Muscle layer of duodenum (tissue), 2 donors: ENCODE measurements around the gene HRC.
"Not testable (repeated sequence)": the region's sequence is repeated elsewhere in the genome, so short reads cannot be mapped to it uniquely, and the experiment has no call there.

Experiments used
- H3K27ac ChIP-seq: one replicate; pipeline ENCODE4 v1.7.0; 2013; ENCODE audit warnings: mild to moderate bottlenecking, low read length
- H3K27me3 ChIP-seq: one replicate; pipeline ENCODE4 v1.7.0; 2013; ENCODE audit warnings: low read depth, mild to moderate bottlenecking, control low read depth, low read length
- H3K36me3 ChIP-seq, 2 donors: one replicate each; pipeline ENCODE4 v1.7.0; 2013; ENCODE audit warnings: low read length in 2 of 2, control low read depth in 1 of 2, mild to moderate bottlenecking in 1 of 2; ENCODE audit not compliant: insufficient read depth in 2 of 2, control insufficient read depth in 1 of 2
- H3K4me1 ChIP-seq, 2 donors: one replicate each; pipeline ENCODE4 v1.7.0; 2013; ENCODE audit warnings: low read length in 2 of 2, mild to moderate bottlenecking in 2 of 2, control low read depth in 1 of 2, moderate library complexity in 1 of 2; ENCODE audit not compliant: insufficient read depth in 2 of 2, control insufficient read depth in 1 of 2
- H3K4me3 ChIP-seq, 2 donors: one replicate each; pipeline ENCODE4 v1.7.0; 2013; ENCODE audit warnings: low read length in 2 of 2, low read depth in 1 of 2, mild to moderate bottlenecking in 1 of 2
- H3K9me3 ChIP-seq, 2 donors: one replicate each; pipeline ENCODE4 v1.7.0; 2013; ENCODE audit warnings: low read length in 2 of 2, control low read depth in 1 of 2, mild to moderate bottlenecking in 1 of 2; ENCODE audit not compliant: control insufficient read depth in 1 of 2
- donor health status: healthy.

HRC gene

DNA sequence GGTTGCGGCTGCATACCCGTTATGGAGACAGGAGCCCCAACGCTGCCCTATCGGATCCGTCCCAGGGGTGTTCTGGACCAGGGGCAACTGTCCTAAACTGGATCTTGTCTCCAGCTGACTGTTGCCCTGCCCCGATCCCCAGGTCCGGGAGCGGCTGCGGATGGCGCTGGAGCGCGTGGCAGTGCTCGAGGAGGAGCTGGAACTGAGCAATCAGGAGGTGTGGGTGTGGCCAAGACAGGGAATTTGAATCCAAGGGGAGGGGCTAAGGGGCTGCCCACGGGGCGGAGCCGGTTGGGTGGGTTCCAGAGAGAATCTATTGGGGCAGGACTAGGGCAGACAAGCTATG, 26.0 kb downstream of the HRC start:
- Histone ChIP-seq H3K36me3 (no peaks in the 10 kb centered on the region), H3K4me1 (peaks cover 6 to 25% of the 10 kb centered on the region in 2 donors), H3K27ac (no peak overlapping the region), H3K27me3 (no peaks in the 10 kb centered on the region), H3K9me3 (no peaks in the 10 kb centered on the region), H3K4me3 (no peak overlapping the region)

- Histone ChIP-seq H3K4me1 (peaks cover 6 to 20% of the 10 kb centered on the region in 2 donors), H3K4me3 (peak overlapping the region; percentile 48 to 52), H3K36me3 (no peaks in the 10 kb centered on the region), H3K9me3 (no peaks in the 10 kb centered on the region), H3K27ac (no peak overlapping the region), H3K27me3 (no peaks in the 10 kb centered on the region)
Measured at GRCh38 chr19:49128545-49129237, 26.5 kb downstream of the HRC start.

- Histone ChIP-seq H3K9me3 (no peaks in the 10 kb centered on the region), H3K27ac (no peak overlapping the region)
Measured at GRCh38 chr19:49127674-49128544, 27.3 kb downstream of the HRC start.

GRCh38 chr19:49127225-49127624, 28.0 kb downstream of the HRC start:
- not testable (repeated sequence) for H3K36me3 ChIP-seq, H3K27me3 ChIP-seq, H3K27ac ChIP-seq, H3K9me3 ChIP-seq, H3K4me3 ChIP-seq
- H3K4me1 ChIP-seq = peaks cover 6 to 14% of the 10 kb centered on the region in 2 donors

More at GRCh38 chr19:49127674-49128544, 27.3 kb downstream of the HRC start:
- no peaks in the 10 kb centered on the region for H3K27me3 ChIP-seq
- peak overlapping the region; percentile 48 to 52 for H3K4me3 ChIP-seq
- H3K36me3 ChIP-seq = no peaks in the 10 kb centered on the region
- peaks cover 6 to 14% of the 10 kb centered on the region in 2 donors for H3K4me1 ChIP-seq

DNA sequence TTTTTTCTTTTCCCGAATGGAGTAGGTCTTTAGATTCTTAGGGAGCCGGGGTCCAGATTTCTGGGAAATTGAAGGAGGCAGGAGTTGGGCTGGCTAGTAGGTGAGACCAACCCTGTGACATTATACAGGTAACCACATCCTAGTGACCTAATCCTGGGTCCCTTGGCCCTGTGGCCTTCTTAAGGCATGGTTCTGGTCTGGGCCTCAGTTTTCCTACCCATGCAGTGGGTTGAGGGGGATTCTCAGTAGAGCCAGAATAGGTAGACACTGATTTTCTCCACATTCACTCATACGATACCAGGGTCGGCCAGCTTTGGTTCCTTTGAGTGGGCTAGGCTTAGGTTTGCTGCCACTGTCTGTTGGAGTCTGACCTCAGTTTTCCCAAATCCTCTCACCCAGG, 28.6 kb downstream of the HRC start:
- H3K9me3 ChIP-seq = no peaks in the 10 kb centered on the region

DNA sequence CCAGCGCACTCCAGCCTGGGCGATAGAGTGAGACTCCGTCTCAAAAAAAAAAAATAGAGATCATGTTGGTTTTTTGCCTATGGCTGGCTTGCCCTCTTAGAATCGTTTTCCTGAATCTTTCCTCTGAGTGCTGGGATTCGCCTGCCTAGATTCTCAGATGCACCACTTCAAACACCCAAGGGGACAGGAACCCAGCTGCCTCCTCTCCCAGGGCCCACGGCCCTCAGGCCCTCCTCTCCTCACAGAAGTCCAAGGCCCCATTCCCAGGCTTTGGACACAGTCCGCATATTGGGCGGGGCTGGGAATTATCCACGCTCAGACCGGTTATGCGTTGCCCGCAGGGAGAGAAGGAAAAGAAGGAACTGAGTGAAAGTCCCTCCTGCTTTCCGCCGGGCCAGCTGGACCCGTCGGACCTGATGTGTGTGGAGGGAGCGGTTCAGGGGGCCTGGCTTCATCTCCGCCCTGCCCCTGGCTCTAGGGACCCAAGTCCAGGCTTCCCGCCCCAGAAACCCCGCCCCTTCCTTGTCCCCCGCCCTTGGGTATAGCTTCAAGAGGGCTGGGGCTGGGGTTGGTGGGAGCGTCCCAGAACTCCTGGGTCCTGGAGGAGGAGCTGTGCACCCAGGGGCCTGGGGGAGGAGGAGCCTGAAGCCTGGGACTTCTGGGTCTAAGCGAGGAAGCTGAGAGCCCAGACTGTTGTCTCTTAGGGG, 30.0 kb downstream of the HRC start:
- no peak overlapping the region for H3K27ac ChIP-seq
- H3K4me3 ChIP-seq = no peak overlapping the region
- no peaks in the 10 kb centered on the region for H3K27me3 ChIP-seq
- no peaks in the 10 kb centered on the region for H3K36me3 ChIP-seq
- peaks cover 6 to 16% of the 10 kb centered on the region in 2 donors for H3K4me1 ChIP-seq
- no peaks in the 10 kb centered on the region for H3K9me3 ChIP-seq

More for the DNA sequence above, 28.6 kb downstream of the HRC start:
- H3K4me3 ChIP-seq = no peak overlapping the region
- H3K4me1 ChIP-seq = peaks cover 6 to 14% of the 10 kb centered on the region in 2 donors
- no peaks in the 10 kb centered on the region for H3K36me3 ChIP-seq
- H3K27me3 ChIP-seq = no peaks in the 10 kb centered on the region
- no peak overlapping the region for H3K27ac ChIP-seq

DNA sequence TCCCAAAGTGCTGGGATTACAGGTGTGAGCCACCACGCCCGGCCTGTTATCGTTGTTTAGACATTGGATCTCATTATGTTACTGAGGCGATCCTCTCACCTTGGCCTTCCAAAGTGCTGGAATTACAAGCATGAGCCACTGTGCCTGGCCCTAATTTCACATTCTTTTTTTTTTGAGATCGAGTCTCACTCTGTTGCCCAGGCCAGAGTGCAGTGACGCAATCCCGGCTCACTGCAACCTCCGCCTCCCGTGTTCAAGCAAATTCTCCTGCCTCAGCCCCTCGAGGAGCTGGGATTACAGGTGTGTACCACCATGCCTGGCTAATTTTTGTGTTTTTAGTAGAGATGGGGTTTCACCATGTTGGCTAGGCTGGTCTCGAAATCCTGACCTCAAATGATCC, 31.9 kb downstream of the HRC start:
- not testable (repeated sequence) for H3K27me3 ChIP-seq, H3K4me3 ChIP-seq, H3K36me3 ChIP-seq, H3K27ac ChIP-seq, H3K9me3 ChIP-seq
- H3K4me1 ChIP-seq = peaks cover under 1 to 23% of the 10 kb centered on the region in 2 donors

- not testable (repeated sequence) for H3K27ac ChIP-seq, H3K36me3 ChIP-seq, H3K27me3 ChIP-seq, H3K4me3 ChIP-seq, H3K9me3 ChIP-seq
- peaks cover 5 to 23% of the 10 kb centered on the region in 2 donors for H3K4me1 ChIP-seq
Measured at GRCh38 chr19:49121841-49122240, 33.4 kb downstream of the HRC start.

DNA sequence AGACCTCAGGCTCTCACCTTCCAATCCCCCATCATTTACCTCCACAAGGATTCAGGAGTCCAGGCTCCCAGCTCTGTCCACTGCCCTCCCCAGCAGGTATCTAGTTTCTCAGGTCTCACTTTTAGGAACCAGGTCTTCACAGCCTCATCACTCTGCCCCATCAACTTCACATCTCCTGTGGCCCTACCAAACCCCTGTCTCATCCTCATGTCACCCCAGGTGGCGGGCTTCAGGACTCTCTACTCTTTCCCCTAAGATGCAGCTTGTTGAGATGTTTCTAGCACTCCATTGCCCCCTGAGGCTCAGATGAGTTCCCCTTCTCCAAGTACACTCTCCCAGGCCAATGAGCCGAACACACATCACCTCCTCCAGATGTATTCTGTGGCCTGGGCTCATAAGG, 34.3 kb downstream of the HRC start:
- H3K27me3 ChIP-seq = no peaks in the 10 kb centered on the region
- no peaks in the 10 kb centered on the region for H3K9me3 ChIP-seq
- H3K4me3 ChIP-seq = no peak overlapping the region
- peaks cover 5 to 23% of the 10 kb centered on the region in 2 donors for H3K4me1 ChIP-seq
- no peaks in the 10 kb centered on the region for H3K36me3 ChIP-seq
- H3K27ac ChIP-seq = no peak overlapping the region

DNA sequence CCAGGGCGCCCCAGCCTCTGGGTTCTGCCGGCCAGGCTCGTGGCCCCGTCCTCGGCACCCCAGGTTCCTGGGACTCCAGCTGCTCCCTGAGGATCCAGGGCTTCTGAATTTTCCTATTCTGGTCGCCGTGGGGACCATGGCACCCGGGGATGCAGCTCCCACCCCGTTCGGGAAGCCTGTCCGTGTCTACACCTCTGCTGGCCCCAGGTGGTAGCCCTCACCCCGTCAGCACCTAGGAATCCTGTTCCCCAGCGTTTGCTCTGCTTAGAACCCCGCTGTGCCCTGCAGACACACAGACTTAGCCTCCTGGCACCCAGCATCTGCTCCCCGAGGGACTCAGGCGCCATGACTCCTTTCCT, 34.9 kb downstream of the HRC start:
- H3K27ac ChIP-seq = no peak overlapping the region
- peaks cover 5 to 24% of the 10 kb centered on the region in 2 donors for H3K4me1 ChIP-seq
- no peaks in the 10 kb centered on the region for H3K27me3 ChIP-seq
- no peaks in the 10 kb centered on the region for H3K36me3 ChIP-seq
- no peaks in the 10 kb centered on the region for H3K9me3 ChIP-seq
- H3K4me3 ChIP-seq = peak overlapping the region in 1 of 2 donors; percentile 54
